CD4-positive, alpha-beta T cell (primary cell): ENCODE data around the gene EXT2. TPM values are rescaled to one million over a fixed set of nuclear protein-coding genes. Genes with fewer than 3 reads are reported as not detected.

Source experiments
- ATAC-seq: fragments of 200-7000 bp; cut with Tn5 transposase; one replicate; pipeline ENCODE4 v1.10.0; 2022; ENCODE audit warnings: mild to moderate bottlenecking; ENCODE audit not compliant: poor library complexity
- CTCF ChIA-PET: fragments of 350-600 bp; sonication (Branson Sonifier 250); formaldehyde crosslinking; loops from one replicate; lab custom pipeline; 2021; ENCODE audit warnings: antibody characterized with exemption, inconsistent platforms; lab: Charles Lee
- POLR2A ChIA-PET: fragments of 350-600 bp; sonication (Branson Sonifier 250); formaldehyde crosslinking; loops from one replicate; lab custom pipeline; 2021; ENCODE audit warnings: antibody characterized with exemption, inconsistent platforms; lab: Charles Lee
- DNase-seq, 14 experiments: peaks; one replicate each; pipeline ENCODE4 v3.0.0-alpha.2; 2013 to 2020; ENCODE audit warnings: mixed read lengths in 2 of 14
- H3K27ac ChIP-seq, 2 donors: one replicate each; pipeline versions ENCODE4 v1.5.1 to v1.7.0; 2013; ENCODE audit warnings: low read length in 2 of 2, low read depth in 1 of 2, mild to moderate bottlenecking in 1 of 2
- H3K27me3 ChIP-seq, 2 experiments: 1 replicate in 1 of 2; 2 replicates in 1 of 2; pipeline versions ENCODE4 v1.6.1 to v1.7.0; 2013; ENCODE audit warnings: low read length in 2 of 2, control low read depth in 1 of 2, mild to moderate bottlenecking in 1 of 2, moderate library complexity in 1 of 2; ENCODE audit not compliant: insufficient read depth in 2 of 2, control insufficient read depth in 1 of 2
- H3K36me3 ChIP-seq: one replicate; pipeline ENCODE4 v1.6.1; 2013; ENCODE audit warnings: low read length, control low read depth; ENCODE audit not compliant: insufficient read depth
- H3K4me1 ChIP-seq: one replicate; pipeline ENCODE4 v1.6.1; 2013; ENCODE audit warnings: low read length, control low read depth; ENCODE audit not compliant: insufficient read depth
- H3K4me3 ChIP-seq: one replicate; pipeline ENCODE4 v1.5.1; 2013; ENCODE audit warnings: mild to moderate bottlenecking, low read length, moderate library complexity
- H3K9me3 ChIP-seq, 2 experiments: 1 replicate in 1 of 2; 2 replicates in 1 of 2; pipeline versions ENCODE4 v1.6.1 to v1.7.0; 2013; ENCODE audit warnings: low read length in 2 of 2, mild to moderate bottlenecking in 2 of 2, control low read depth in 1 of 2, moderate library complexity in 1 of 2; ENCODE audit not compliant: control insufficient read depth in 1 of 2, insufficient read depth in 1 of 2
- H3K27ac Mint-ChIP-seq: one replicate; pipeline ENCODE4 v1.8.0; 2020; ENCODE audit warnings: mixed read lengths
- H3K27me3 Mint-ChIP-seq: one replicate; pipeline ENCODE4 v1.8.0; 2021; ENCODE audit warnings: mixed read lengths
- H3K36me3 Mint-ChIP-seq: one replicate; pipeline ENCODE4 v1.8.0; 2021; ENCODE audit warnings: low read depth, mixed read lengths
- H3K4me1 Mint-ChIP-seq: one replicate; pipeline ENCODE4 v1.8.0; 2021; ENCODE audit warnings: low read depth, mixed read lengths
- H3K4me3 Mint-ChIP-seq: one replicate; pipeline ENCODE4 v1.8.0; 2020; ENCODE audit warnings: mild to moderate bottlenecking, mixed read lengths
- H3K9me3 Mint-ChIP-seq: one replicate; pipeline ENCODE4 v1.8.0; 2020; ENCODE audit warnings: mixed read lengths
- intact Hi-C, 2 experiments: fragments of 100-400 bp; cut with DNase I in 1 of 2; cut with micrococcal nuclease in 1 of 2; formaldehyde crosslinking; loops; one replicate each; pipeline versions ENCODE4 v1.15.1 to v1.9.0; 2023 to 2025; cut with DNase I, micrococcal nuclease
- total RNA-seq, 174 experiments: library from RNA in 2 of 174; stranded (reverse) in 2 of 174; gene quantifications; one replicate each; pipeline ENCODE4 v1.2.3 and lab custom pipeline; 2021 to 2026
- TF ChIP-seq, protein P1 (sequence below): fragments of 200-600 bp; IDR thresholded peaks from one replicate; pipeline ENCODE4 v1.8.0; 2022; ENCODE audit warnings: antibody characterized with exemption, mild to moderate bottlenecking

EXT2 gene
- total RNA-seq, 2 experiments from 2014 or later, result 17.1 to 17.5 TPM

DNA sequence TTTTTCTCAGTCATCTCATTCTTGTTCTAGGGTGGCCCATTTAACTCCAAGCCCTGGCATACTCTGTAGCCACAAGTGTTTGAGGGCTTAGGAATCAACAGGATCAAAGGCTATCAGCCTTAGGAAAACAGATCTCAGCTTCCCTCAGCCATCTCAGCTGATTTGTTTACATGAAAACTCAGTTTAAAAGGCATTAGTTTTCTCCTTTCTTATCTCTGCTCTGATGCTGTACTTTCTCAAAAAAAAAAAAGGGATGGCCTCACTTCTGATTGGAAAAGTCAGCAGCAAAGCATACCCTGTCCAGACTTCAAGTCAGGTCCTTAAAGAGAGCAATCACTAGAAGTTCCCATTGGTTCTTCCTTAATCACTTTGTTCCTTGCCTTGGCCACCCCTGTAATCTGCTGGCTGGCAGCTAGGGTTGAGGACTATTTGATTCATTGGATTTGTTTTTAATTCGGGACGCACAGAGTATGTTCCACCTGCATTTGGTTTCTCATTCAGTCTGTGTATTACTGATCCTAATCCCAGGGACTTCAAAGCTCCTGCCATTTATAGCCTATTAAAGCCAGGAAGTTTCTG is 102.8 kb downstream of the EXT2 start:
- Mint-ChIP-seq H3K4me3 (no peak overlapping the region), H3K9me3 (peaks cover 2% of the 10 kb centered on the region), H3K27ac (no peak overlapping the region), H3K27me3 (no peaks in the 10 kb centered on the region), H3K36me3 (peaks cover 95% of the 10 kb centered on the region), H3K4me1 (no peaks in the 10 kb centered on the region)
- Histone ChIP-seq H3K4me1 (no peaks in the 10 kb centered on the region), H3K9me3 (no peaks in the 10 kb centered on the region), H3K36me3 (peaks cover 26% of the 10 kb centered on the region), H3K27ac (no peak overlapping the region), H3K4me3 (no peak overlapping the region), H3K27me3 (no peaks in the 10 kb centered on the region)
- TF ChIP-seq, protein P1, sequence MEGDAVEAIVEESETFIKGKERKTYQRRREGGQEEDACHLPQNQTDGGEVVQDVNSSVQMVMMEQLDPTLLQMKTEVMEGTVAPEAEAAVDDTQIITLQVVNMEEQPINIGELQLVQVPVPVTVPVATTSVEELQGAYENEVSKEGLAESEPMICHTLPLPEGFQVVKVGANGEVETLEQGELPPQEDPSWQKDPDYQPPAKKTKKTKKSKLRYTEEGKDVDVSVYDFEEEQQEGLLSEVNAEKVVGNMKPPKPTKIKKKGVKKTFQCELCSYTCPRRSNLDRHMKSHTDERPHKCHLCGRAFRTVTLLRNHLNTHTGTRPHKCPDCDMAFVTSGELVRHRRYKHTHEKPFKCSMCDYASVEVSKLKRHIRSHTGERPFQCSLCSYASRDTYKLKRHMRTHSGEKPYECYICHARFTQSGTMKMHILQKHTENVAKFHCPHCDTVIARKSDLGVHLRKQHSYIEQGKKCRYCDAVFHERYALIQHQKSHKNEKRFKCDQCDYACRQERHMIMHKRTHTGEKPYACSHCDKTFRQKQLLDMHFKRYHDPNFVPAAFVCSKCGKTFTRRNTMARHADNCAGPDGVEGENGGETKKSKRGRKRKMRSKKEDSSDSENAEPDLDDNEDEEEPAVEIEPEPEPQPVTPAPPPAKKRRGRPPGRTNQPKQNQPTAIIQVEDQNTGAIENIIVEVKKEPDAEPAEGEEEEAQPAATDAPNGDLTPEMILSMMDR, result no peak
- intact Hi-C loops, result no loop called here
- ATAC-seq (no peak), DNase-seq (no peak)
- CTCF ChIA-PET, result no interaction called here
- POLR2A ChIA-PET, result no interaction called here

DNA sequence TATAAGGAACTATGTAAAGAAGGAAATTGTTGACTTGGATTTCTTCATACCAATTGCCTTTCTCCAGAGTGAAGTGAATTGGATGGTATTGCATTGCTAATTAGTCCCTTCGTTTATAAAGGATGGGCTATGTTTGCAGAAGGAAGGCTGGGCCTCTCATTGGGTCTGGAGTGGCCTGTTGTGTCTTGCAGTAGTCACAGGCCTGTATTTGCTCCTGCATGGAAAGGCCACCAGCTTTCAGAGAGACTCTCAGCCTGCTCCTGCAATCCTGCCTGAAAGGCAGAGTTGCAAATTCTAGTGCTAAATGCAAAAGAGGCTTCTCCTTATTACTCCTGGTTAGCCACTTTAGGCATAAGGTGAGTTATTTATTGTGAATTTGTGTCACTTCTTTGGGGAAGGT is 103.8 kb downstream of the EXT2 start:
- DNase-seq, result no peak
- Histone ChIP-seq H3K4me3 (no peak overlapping the region), H3K4me1 (no peaks in the 10 kb centered on the region), H3K27ac (no peak overlapping the region), H3K9me3 (no peaks in the 10 kb centered on the region), H3K36me3 (peaks cover 31% of the 10 kb centered on the region), H3K27me3 (no peaks in the 10 kb centered on the region)
- POLR2A ChIA-PET, result interaction anchor here (0.5 kb wide), 1 partner anchor 831 kb away, joined by 3 read pairs; no protein-coding TSS in a partner anchor
- CTCF ChIA-PET, result no interaction called here
- H3K27me3 Mint-ChIP-seq, result no peaks in the 10 kb centered on the region
- no peak for ATAC-seq
- intact Hi-C loops, result no loop called here
- H3K9me3 Mint-ChIP-seq, result peaks cover 2% of the 10 kb centered on the region
- no peaks in the 10 kb centered on the region for H3K4me1 Mint-ChIP-seq
- H3K36me3 Mint-ChIP-seq, result peaks cover 89% of the 10 kb centered on the region
- H3K4me3 Mint-ChIP-seq, result no peak overlapping the region
- H3K27ac Mint-ChIP-seq, result no peak overlapping the region
- TF ChIP-seq, protein P1, result no peak

DNA sequence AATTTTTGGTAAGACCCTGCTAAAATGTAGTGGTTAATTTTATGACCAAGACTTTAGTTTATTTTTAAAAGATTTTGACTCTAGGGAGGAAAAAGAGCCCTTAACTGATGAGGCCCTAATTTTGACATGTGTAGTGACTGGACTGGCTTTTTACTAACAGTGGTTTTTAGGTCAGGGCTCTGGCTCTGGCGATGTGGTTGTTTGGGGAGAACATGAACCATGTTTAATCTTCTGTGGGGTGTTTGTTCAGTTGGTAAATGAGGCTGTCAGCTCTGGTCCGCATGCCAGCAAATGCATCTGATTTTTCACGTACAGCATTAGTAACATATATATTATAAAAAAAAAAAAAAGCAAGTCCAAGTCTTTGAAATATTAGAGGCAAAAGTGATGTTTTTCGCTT is 104.3 kb downstream of the EXT2 start:
- Mint-ChIP-seq H3K9me3 (peaks cover 2% of the 10 kb centered on the region), H3K4me1 (no peaks in the 10 kb centered on the region), H3K27ac (no peak overlapping the region), H3K36me3 (peaks cover 86% of the 10 kb centered on the region), H3K27me3 (no peaks in the 10 kb centered on the region), H3K4me3 (no peak overlapping the region)
- ATAC-seq (no peak), DNase-seq (no peak)
- H3K27me3 ChIP-seq, result no peaks in the 10 kb centered on the region
- TF ChIP-seq, protein P1, result no peak
- no peaks in the 10 kb centered on the region for H3K4me1 ChIP-seq
- no peak overlapping the region for H3K4me3 ChIP-seq
- no peaks in the 10 kb centered on the region for H3K9me3 ChIP-seq
- POLR2A ChIA-PET, result no interaction called here
- intact Hi-C loops, result no loop called here
- H3K36me3 ChIP-seq, result peaks cover 31% of the 10 kb centered on the region
- CTCF ChIA-PET, result no interaction called here
- H3K27ac ChIP-seq, result no peak overlapping the region
